Mammary epithelial cell (primary cell): Measurements from ENCODE around the gene ADSS1.

Source experiments
- EZH2 ChIP-seq: IDR thresholded peaks from 2 replicates; pipeline ENCODE4 v1.6.1; 2012; ENCODE audit warnings: low read length, inconsistent platforms, borderline replicate concordance
- TF ChIP-seq, protein P1 (sequence below), 2 donors: IDR thresholded peaks in 1 of 2; conservative IDR thresholded peaks in 1 of 2; 2 replicates each; pipeline ENCODE4 v1.5.1; 2011 to 2012; ENCODE audit warnings: inconsistent platforms in 2 of 2, low read length in 2 of 2, mild to moderate bottlenecking in 2 of 2, control low read depth in 1 of 2, low read depth in 1 of 2; ENCODE audit not compliant: insufficient read depth in 1 of 2; ENCODE audit errors: extremely low read depth in 1 of 2

DNA sequence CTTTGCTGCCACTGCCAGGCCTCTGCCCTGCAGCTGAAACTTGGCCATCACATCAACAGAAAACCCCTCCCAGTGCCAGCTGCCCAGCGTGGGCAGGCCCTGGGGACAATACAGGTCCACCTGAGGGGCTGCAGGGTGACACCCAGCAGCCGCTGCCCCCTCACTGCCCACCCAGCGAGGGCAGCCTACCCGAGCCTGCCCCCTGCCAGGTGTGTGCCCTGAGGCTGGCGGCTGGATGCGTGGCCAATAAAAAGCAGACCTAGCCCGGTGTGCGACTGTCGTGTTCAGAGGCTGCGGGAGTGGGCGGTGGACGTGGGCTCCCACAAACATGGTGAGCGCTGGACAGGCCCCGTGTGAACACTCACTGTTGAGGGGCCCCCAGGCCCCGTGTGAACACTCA, 4.7 kb upstream of the ADSS1 start:
- TF ChIP-seq, protein P1, sequence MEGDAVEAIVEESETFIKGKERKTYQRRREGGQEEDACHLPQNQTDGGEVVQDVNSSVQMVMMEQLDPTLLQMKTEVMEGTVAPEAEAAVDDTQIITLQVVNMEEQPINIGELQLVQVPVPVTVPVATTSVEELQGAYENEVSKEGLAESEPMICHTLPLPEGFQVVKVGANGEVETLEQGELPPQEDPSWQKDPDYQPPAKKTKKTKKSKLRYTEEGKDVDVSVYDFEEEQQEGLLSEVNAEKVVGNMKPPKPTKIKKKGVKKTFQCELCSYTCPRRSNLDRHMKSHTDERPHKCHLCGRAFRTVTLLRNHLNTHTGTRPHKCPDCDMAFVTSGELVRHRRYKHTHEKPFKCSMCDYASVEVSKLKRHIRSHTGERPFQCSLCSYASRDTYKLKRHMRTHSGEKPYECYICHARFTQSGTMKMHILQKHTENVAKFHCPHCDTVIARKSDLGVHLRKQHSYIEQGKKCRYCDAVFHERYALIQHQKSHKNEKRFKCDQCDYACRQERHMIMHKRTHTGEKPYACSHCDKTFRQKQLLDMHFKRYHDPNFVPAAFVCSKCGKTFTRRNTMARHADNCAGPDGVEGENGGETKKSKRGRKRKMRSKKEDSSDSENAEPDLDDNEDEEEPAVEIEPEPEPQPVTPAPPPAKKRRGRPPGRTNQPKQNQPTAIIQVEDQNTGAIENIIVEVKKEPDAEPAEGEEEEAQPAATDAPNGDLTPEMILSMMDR (conservative IDR thresholded peaks at IDR 0.05 in 1 of 2, IDR thresholded peaks at IDR 0.05 in 1 of 2; ENCODE audit: extremely low read depth in 1 of 2, insufficient read depth in 1 of 2, low read depth in 1 of 2, low read length in 2 of 2): no peak
- no peak for TF ChIP-seq EZH2
